Omental fat pad (tissue), 4 donors: ENCODE measurements around the gene CDK17. TPM values are rescaled to one million over a fixed set of nuclear protein-coding genes. Genes with fewer than 3 reads are reported as not detected.
"Not testable (repeated sequence)": the region's sequence is repeated elsewhere in the genome, so short reads cannot be mapped to it uniquely, and the experiment has no call there.

Experiments
- ATAC-seq: fragments of 150-250 bp; one replicate; pipeline ENCODE4 v1.9.1; 2016; ENCODE audit warnings: mild to moderate bottlenecking, moderate library complexity; ENCODE audit not compliant: low FRiP score
- DNase-seq: peaks from one replicate; pipeline ENCODE4 v3.0.0-alpha.2; 2019; ENCODE audit warnings: low spot score
- total RNA-seq, 4 donors: library from RNA; depleted of rRNA; stranded (reverse); fragments of >200 nt; gene quantifications; one replicate each; pipeline ENCODE4 v1.1.0, GENCODE V29; 2016
- TF ChIP-seq, protein P1 (sequence below), 3 donors: fragments of 450-650 bp; IDR thresholded peaks; one replicate each; pipeline ENCODE4 v1.5.1; 2016 to 2017; ENCODE audit warnings: antibody characterized with exemption in 3 of 3, mild to moderate bottlenecking in 3 of 3, moderate library complexity in 2 of 3

The CDK17 gene
- total RNA-seq, 4 donors from 2014 or later = 35.8 to 107 (median 100) TPM

DNA sequence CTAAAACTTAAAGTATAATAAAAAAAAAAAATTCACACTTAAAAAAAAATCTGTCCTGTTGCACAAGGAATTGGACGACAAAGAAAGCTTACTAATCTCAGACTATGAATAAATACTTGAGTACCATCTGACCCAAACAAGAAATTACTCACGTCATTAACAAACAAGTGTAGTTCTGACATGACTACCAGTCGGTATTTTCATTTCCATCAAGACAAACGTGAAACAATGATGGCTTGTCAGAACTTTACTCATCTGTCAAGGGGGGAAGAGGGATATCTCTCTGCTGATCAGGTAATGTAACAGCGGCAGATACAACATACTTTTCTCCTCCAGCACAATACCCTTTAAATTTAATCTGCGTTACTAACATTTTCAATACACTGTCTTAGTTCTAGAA lies 78.3 kb downstream of the CDK17 start:
- TF ChIP-seq, protein P1, sequence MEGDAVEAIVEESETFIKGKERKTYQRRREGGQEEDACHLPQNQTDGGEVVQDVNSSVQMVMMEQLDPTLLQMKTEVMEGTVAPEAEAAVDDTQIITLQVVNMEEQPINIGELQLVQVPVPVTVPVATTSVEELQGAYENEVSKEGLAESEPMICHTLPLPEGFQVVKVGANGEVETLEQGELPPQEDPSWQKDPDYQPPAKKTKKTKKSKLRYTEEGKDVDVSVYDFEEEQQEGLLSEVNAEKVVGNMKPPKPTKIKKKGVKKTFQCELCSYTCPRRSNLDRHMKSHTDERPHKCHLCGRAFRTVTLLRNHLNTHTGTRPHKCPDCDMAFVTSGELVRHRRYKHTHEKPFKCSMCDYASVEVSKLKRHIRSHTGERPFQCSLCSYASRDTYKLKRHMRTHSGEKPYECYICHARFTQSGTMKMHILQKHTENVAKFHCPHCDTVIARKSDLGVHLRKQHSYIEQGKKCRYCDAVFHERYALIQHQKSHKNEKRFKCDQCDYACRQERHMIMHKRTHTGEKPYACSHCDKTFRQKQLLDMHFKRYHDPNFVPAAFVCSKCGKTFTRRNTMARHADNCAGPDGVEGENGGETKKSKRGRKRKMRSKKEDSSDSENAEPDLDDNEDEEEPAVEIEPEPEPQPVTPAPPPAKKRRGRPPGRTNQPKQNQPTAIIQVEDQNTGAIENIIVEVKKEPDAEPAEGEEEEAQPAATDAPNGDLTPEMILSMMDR (IDR thresholded peaks at IDR 0.05) = no peak
- ATAC-seq = no peak
- no peak for DNase-seq

DNA sequence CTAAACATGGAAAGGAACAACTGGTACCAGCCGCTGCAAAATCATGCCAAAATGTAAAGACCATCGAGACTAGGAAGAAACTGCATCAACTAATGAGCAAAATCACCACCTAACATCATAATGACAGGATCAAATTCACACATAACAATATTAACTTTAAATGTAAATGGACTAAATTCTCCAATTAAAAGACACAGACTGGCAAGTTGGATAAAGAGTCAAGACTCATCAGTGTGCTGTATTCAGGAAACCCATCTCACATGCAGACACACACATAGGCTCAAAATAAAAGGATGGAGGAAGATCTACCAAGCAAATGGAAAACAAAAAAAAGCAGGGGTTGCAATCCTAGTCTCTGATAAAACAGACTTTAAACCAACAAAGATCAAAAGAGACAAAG lies 82.4 kb downstream of the CDK17 start:
- DNase-seq, ATAC-seq: not testable (repeated sequence)

DNA sequence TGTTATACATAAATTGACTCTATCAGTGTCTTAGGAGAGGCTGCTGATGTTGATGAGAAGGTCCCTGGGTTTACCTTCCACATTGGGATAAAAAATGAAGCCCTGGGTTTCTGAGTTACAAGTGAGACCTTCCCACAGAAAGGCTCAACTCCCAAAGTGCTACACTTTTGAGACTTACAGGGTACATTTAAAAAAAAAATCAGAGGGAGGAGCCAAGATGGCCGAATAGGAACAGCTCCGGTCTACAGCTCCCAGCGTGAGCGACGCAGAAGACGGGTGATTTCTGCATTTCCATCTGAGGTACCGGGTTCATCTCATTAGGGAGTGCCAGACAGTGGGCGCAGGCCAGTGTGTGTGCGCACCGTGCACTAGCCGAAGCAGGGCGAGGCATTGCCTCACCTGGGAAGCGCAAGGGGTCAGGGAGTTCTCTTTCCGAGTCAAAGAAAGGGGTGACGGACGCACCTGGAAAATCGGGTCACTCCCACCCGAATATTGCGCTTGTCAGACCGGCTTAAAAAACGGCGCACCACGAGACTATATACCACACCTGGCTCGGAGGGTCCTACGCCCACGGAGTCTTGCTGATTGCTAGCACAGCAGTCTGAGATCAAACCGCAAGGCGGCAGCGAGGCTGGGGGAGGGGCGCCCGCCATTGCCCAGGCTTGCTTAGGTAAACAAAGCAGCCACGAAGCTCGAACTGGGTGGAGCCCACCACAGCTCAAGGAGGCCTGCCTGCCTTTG lies 84.3 kb downstream of the CDK17 start:
- not testable (repeated sequence) for ATAC-seq

DNA sequence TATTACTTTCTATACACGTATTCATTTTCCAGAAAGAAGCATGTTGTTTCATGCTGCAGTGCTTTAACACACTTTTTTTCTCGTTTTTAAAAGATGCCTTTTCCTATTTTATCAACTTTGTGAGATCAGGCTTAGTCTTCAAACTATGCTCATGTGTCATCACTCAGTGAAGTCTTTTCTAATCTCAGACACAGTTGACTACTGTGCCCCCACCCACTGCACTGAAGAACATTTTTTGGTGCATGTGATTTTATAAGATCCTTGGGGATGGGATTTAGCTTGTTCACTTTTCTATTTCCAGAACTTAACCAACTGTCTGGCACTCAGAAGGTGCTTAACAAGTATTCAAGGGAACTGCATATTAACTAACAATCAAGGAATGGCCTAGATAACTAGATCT lies 85.5 kb downstream of the CDK17 start:
- DNase-seq = no peak
- ATAC-seq = no peak
- TF ChIP-seq, protein P1 (IDR thresholded peaks at IDR 0.05) = no peak

More for the DNA sequence above, 84.3 kb downstream of the CDK17 start:
- not testable (repeated sequence) for DNase-seq

DNA sequence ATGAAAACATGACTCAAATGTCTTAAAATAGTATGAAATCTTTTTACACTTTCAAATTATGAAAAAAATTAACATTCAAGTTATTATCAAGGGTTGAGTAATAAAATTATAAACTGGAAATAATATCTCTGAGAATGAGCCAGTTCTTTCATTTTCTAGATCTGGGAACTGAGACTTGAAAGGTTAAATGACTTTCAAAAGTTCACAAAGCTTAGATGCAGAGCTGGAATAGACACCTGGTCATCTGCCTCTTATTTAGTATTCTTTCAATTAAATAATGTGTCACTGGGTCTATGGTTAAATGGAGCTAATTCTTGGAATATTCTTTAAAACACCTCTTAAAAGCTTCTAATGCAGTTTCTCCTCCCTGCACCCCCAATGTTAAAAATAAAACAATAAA lies 86.6 kb downstream of the CDK17 start:
- ATAC-seq = no peak
- TF ChIP-seq, protein P1 (IDR thresholded peaks at IDR 0.05) = no peak
- no peak for DNase-seq

DNA sequence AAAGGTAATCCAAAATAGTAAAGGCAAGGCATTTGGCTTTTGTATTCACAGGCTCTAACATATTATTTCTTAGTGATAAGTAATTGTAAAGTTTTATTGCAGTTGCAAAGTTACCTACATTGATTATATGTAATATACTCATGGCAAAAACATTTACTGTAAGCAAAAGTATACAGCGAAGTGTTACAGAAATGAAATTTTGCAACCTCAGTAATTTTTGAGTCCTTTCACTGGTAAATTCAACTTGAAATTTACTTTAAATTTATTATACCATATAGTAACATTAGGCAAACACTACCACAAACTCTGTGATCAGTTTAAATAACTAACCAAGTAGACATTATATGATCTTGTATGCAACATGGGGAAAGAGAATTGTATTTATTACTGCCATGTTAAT lies 89.0 kb downstream of the CDK17 start:
- DNase-seq (no peak), ATAC-seq (no peak)
- TF ChIP-seq, protein P1 (IDR thresholded peaks at IDR 0.05) = no peak

DNA sequence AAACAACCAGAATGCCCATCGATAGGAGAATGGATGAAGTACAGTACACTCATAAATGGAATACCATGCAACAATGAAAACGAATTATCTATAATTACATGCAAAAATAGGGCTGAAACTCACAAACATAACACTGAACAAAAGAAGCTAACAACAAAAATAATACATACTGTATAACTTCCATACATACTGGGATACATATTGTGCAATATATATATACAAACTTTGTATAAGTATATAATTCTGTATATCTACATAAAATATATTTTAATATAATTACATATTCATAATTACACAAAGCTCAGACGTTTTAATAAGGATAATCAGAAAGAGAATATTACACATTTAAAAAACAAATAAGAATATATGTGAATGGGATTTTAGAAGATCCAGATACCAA lies 90.2 kb downstream of the CDK17 start:
- no peak for ATAC-seq
- TF ChIP-seq, protein P1 (IDR thresholded peaks at IDR 0.05) = no peak

DNA sequence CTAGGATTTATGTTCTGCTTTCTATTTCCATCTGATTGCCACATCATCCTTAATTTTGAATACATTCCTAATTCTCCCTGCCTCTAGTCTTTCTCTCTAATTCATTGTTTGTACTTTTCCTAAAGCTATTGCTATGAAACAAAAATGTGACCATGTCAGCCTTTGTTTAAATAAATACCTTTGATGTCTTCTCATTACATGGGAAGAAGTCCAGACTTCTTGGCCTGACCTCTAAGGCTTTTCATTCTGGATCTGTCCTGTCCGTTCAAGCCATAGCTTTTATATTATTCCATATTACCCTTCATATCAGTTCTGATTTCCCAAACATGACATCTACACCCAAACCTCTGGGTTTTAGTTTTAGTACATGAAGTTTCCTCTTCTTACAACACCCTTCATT lies 91.4 kb downstream of the CDK17 start:
- ATAC-seq = no peak
- DNase-seq = no peak
- TF ChIP-seq, protein P1 (IDR thresholded peaks at IDR 0.05) = no peak

More for the DNA sequence above, 90.2 kb downstream of the CDK17 start:
- no peak for DNase-seq
